HG03432 (cell line): Measurements from ENCODE around the gene PLS1.
"Not testable (repeated sequence)": the region's sequence is repeated elsewhere in the genome, so short reads cannot be mapped to it uniquely, and the experiment has no call there.

ENCODE experiments used
- ATAC-seq: cut with Tn5 transposase; IDR thresholded peaks from one replicate; pipeline ENCODE4 v1.9.1; 2021; ENCODE audit warnings: mild to moderate bottlenecking, moderate library complexity; ENCODE audit not compliant: unreplicated experiment

The PLS1 gene

DNA sequence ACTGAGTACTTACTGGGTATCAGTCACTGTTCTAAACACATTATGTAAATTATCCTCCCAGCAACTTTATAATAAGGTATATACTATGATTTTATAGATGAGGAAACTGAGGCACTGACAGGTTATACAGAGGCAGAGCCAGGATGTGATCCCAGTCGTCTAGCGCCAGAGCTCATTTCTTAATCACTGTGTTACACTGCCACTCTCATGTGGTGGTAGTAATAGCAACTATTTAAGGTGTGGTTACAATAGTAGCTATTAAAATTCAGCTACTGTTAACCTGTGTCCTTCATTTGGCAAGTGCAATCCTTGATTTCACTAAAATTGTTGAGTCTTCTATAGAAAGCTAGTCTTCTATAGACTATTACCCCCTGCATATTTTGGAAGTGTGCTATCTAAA, 84.5 kb downstream of the PLS1 start:
- ATAC-seq: no peak

- no peak for ATAC-seq
These were observed 94.4 kb downstream of the PLS1 start for GRCh38 chr3:142690613-142691012.

- ATAC-seq: no peak
These were observed 95.3 kb downstream of the PLS1 start for GRCh38 chr3:142691527-142691926.

- ATAC-seq: no peak
These were observed 97.1 kb downstream of the PLS1 start for GRCh38 chr3:142693136-142693853.

DNA sequence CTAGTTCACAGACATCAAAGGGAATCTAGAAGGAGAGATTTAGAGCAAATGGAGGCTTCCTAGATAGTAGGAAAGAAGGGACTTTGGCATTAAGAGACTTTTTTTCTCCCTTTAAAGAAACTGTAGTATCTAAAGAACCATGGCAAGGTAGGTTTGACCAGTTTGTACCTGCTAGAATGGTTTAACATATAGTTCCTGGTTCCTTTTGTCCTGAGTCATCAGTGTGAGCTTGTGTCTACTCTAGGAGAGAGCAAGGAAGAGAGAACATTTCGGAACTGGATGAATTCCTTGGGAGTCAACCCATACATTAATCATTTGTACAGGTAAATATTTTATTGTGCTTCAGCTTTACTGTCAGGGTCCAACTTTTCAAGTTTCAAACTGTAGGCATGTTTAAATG, 98.0 kb downstream of the PLS1 start:
- ATAC-seq: no peak

DNA sequence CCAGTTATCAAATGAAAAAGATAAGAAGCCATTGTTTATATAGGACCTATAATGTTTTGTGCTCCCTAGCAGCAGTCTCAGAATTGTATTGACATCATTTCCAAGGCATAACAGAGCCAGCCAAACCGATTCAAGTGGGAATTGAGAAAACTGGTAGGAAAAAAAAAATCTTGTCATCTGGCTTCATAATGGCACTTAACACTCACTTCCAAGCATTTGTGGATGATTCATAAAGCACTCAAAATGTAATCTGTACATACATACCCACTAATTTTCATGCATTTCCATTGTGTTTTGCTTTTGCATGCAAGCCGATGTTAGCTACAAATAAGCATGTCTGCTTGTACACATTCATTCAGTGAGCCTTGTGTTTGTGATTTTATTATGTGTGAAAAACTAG, 109.0 kb downstream of the PLS1 start:
- ATAC-seq: no peak

DNA sequence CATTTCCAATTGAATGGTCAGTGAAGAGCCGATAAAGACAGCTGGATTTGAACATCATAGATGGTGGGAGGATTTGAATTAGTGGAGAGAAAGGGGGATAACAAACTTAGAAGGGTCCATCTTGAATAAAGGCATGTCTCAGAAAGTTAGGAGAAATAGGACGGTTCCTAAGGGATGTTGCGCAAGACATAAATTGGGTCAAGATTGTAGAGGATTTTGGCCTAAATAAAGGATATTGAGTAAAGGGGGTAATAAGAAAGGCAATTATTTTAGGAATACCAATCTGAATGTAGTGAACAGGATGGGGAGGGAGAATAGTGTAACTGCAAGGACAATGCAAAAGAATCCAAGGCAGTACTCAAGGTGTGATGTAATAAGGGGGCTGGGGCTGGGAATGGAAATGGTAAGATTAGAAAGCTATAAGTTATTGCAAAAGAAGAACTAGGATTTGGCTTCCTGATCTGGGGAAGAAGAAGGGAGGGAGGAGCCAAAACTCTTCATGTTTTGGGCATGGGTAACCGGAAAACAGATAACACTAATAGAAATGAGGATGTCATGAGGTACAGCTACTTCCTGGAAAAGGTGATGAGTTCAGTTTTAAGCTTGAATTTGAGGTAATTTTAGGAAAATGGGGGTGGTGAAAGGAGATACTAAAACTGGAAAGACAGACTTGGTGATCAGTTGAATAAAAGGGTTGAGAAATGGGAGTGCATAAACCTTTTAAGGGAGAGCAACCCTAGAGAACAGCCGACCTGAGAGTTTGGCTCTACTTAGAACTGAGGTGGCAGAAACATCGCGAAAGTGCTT, 110.3 kb downstream of the PLS1 start:
- ATAC-seq: no peak

DNA sequence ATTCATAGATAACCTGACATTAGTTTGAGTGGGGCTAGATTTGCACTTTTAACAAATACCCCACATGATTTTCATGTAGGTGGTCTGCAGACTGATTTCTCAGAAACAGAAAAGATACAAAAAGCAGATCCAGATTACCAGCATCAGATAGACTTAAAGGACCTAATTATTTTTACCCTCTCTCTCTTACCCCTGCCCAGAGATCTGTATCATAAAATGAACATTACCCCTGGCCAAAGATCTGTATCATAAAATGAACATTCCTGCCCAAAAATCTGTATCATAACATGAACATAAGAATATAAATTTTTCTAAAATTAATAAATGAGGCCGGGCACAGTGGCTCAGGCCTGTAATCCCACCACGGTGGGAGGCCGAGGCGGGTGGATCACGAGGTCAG, 113.0 kb downstream of the PLS1 start:
- ATAC-seq: no peak

GRCh38 chr3:142714882-142715281, 118.7 kb downstream of the PLS1 start:
- ATAC-seq: not testable (repeated sequence)

DNA sequence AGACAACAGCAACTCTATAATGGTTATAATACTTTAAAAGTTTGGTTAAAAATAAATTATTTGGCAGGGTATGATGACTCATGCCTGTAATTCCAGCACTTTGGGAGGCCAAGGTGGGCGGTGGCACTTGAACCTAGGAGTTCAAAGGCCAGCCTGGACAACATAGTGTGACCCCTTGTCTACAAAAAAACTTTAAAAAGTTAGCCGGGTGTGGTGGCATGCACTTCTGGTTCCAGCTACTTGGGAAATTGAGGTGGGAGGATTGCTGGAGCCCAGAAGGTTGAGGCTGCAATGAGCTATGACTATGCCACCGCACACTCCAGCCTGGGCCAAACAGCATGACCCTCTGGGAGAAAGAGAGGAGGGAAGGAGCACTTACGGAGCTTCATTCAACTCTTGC, 119.9 kb downstream of the PLS1 start:
- ATAC-seq: no peak

DNA sequence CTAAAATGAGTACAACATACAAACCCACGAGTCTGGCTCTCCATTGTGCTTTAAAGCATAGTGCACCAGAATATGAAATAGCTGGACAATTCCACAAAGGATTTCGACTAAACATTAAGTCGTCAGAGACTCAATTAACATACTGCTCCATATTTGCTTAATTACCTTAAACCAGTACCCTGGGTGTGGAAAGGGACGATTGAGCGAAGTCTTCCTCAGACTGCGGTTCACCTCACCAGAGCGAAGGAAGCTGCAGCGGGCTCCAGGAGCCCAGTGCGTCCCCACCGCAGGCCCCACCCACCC, 127.4 kb downstream of the PLS1 start:
- ATAC-seq: peak; percentile 12

- peak; percentile 93 for ATAC-seq
These were observed 127.9 kb downstream of the PLS1 start, which contains the start of gene TRPC1 for GRCh38 chr3:142723968-142724681. Gene TRPC1, plus strand, starts transcription at chr3:142724034. Its CDS starts 526 bp downstream, at chr3:142724560.

GRCh38 chr3:142724682-142725356, 128.6 kb downstream of the PLS1 start:
- peak; percentile 32 for ATAC-seq

GRCh38 chr3:142725357-142725739, 129.2 kb downstream of the PLS1 start:
- ATAC-seq: no peak

DNA sequence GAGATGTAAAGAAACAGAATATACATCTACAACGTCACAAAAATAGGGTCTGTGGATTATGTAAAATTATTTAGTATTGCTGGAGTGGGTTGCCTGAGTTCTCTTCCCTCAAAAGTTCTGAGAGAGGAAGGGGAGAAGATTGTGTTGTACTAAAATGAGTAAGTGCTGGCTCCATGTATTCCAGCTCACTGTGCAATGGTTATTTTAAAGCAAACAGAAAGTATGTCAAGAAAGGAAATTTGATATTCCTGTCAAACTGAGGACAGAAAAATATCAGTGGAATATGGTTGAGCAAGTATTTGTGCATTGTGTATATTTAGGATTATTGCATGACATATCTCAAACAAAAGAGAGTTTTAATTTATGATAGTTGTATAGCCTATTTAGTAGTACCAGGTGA, 129.8 kb downstream of the PLS1 start:
- ATAC-seq: no peak

DNA sequence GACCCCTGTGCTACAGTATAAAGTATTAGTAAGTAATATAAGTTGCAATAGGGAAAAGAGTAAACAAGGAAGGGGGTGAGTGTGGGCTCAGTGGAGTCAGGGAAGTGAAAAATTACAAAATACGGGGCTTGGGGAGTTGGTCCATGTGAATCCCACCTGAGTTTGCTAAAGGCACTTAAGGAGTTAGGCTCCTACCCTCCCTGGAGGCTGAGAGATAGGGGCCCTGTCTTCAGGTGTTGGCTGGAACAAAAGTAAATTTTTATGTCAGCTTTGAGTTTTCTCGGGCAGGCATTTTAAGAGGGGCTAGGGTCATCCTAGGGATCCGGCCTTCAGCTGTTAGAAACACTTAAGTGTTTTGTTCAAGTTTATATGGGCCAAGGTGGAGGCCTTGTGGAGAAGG, 135.9 kb downstream of the PLS1 start:
- no peak for ATAC-seq

GRCh38 chr3:142734834-142735233, 138.6 kb downstream of the PLS1 start:
- no peak for ATAC-seq

- ATAC-seq: no peak
These were observed 139.3 kb downstream of the PLS1 start for GRCh38 chr3:142735462-142735861.

- ATAC-seq: no peak
These were observed 142.2 kb downstream of the PLS1 start for GRCh38 chr3:142738396-142738795.

DNA sequence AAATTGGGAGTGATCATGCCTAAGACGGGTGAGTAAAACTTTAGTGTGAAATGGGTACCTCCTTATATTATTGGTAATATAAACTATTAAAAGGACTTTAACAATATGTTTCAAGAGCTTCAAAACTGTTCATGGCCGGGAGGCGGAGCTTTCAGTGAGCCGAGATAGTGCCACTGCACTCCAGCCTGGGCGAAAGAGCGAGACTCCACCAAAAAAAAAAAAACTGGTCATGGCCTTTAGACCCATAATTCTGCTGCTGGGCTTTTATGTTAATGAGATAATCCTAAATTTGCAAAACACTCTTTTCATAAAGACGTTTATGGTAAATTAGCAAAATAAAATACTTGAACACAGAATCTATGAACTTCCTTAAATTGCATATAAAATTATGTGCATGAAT, 150.5 kb downstream of the PLS1 start:
- no peak for ATAC-seq

- ATAC-seq: not testable (repeated sequence)
These were observed 154.3 kb downstream of the PLS1 start for GRCh38 chr3:142750531-142750930.
